Activated CD4-positive, alpha-beta memory T cell treated with anti-CD3 and anti-CD28 coated beads for 36 hours (primary cell): ENCODE data around the gene FZD1. TPM values are rescaled to one million over a fixed set of nuclear protein-coding genes. Genes with fewer than 3 reads are reported as not detected.

Experiments used
- CTCF ChIA-PET: fragments of 350-600 bp; sonication (Branson Sonifier 250); formaldehyde crosslinking; loops from one replicate; lab custom pipeline; 2021; ENCODE audit warnings: antibody characterized with exemption, inconsistent platforms; lab: Charles Lee
- POLR2A ChIA-PET: fragments of 350-600 bp; sonication (Branson Sonifier 250); formaldehyde crosslinking; loops from one replicate; lab custom pipeline; 2021; ENCODE audit warnings: antibody characterized with exemption; lab: Charles Lee
- DNase-seq: peaks from one replicate; pipeline ENCODE4 v3.0.0-alpha.2; 2020
- H3K27ac Mint-ChIP-seq: one replicate; pipeline ENCODE4 v1.8.0; 2021; ENCODE audit warnings: mixed read lengths
- H3K27me3 Mint-ChIP-seq: one replicate; pipeline ENCODE4 v1.8.0; 2021; ENCODE audit warnings: mixed read lengths
- H3K36me3 Mint-ChIP-seq: one replicate; pipeline ENCODE4 v1.8.0; 2021; ENCODE audit warnings: mixed read lengths
- H3K4me1 Mint-ChIP-seq: one replicate; pipeline ENCODE4 v1.8.0; 2021; ENCODE audit warnings: low read depth, mixed read lengths
- H3K4me3 Mint-ChIP-seq: one replicate; pipeline ENCODE4 v1.8.0; 2021; ENCODE audit warnings: mild to moderate bottlenecking, mixed read lengths
- H3K9me3 Mint-ChIP-seq: one replicate; pipeline ENCODE4 v1.8.0; 2021; ENCODE audit warnings: mixed read lengths
- intact Hi-C: fragments of 100-400 bp; cut with micrococcal nuclease; formaldehyde crosslinking; loops from one replicate; pipeline ENCODE4 v1.15.1; 2023
- total RNA-seq, 2 experiments: library from RNA; stranded (reverse); gene quantifications; one replicate each; pipeline ENCODE4 v1.2.3, GENCODE V29; 2021

FZD1 gene
- total RNA-seq, 2 experiments from 2014 or later, result 0.05 TPM; not detected in 1

GRCh38 chr7:91267171-91267955 lies 3.1 kb downstream of the FZD1 start:
- no peak overlapping the region for H3K27ac Mint-ChIP-seq
- no peaks in the 10 kb centered on the region for H3K9me3 Mint-ChIP-seq
- intact Hi-C loops, result no loop called here
- peaks cover 40% of the 10 kb centered on the region for H3K27me3 Mint-ChIP-seq
- no peak for DNase-seq
- no peaks in the 10 kb centered on the region for H3K36me3 Mint-ChIP-seq
- CTCF ChIA-PET, result no interaction called here
- no peak overlapping the region for H3K4me3 Mint-ChIP-seq
- H3K4me1 Mint-ChIP-seq, result peaks cover 1% of the 10 kb centered on the region
- POLR2A ChIA-PET, result no interaction called here

DNA sequence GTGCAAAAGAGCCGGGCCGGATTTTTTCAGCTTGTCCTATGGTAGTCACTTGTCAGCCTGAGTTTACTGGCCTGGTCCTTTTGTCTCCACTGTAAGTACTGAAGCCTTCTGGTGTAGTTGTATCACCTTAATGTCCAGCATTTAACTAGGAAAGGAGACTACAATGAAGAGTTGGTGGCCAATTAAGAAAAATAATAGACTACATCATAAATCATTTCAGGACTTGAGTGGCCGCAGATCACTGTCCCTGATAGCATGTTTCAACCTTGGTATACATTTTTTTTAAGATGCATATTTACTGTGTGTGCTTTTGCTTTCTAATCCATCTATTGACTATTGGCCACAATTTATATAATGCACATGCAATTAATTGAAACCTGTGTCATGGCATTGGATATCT lies 6.1 kb downstream of the FZD1 start:
- Mint-ChIP-seq H3K36me3 (no peaks in the 10 kb centered on the region), H3K9me3 (no peaks in the 10 kb centered on the region), H3K27me3 (peaks cover 22% of the 10 kb centered on the region), H3K4me1 (peaks cover 1% of the 10 kb centered on the region), H3K27ac (no peak overlapping the region), H3K4me3 (no peak overlapping the region)
- ChIA-PET CTCF (no interaction called here), POLR2A (no interaction called here)
- intact Hi-C loops, result no loop called here
- DNase-seq, result no peak

DNA sequence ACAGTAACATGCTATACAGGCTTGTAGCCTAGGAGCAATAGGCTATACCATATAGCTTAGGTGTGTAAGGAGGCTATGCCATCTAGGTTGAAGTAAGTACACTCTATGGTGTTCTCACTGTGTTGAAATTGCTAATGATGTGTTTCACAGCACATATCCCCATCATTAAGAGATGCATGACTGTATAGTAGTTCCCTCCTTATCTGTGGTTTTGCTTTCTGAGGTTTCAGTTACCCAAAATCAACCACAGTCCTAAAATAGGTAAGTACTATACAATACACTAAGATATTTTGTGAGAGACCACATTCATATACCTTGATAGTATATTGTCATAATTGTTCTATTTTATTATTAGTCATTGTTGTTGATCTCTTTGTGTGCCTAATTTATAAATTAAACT lies 12.7 kb downstream of the FZD1 start:
- no peaks in the 10 kb centered on the region for H3K4me1 Mint-ChIP-seq
- H3K27ac Mint-ChIP-seq, result no peak overlapping the region
- DNase-seq, result no peak
- ChIA-PET POLR2A (no interaction called here), CTCF (no interaction called here)
- intact Hi-C loops, result no loop called here
- no peaks in the 10 kb centered on the region for H3K27me3 Mint-ChIP-seq
- no peaks in the 10 kb centered on the region for H3K36me3 Mint-ChIP-seq
- no peaks in the 10 kb centered on the region for H3K9me3 Mint-ChIP-seq
- H3K4me3 Mint-ChIP-seq, result no peak overlapping the region

DNA sequence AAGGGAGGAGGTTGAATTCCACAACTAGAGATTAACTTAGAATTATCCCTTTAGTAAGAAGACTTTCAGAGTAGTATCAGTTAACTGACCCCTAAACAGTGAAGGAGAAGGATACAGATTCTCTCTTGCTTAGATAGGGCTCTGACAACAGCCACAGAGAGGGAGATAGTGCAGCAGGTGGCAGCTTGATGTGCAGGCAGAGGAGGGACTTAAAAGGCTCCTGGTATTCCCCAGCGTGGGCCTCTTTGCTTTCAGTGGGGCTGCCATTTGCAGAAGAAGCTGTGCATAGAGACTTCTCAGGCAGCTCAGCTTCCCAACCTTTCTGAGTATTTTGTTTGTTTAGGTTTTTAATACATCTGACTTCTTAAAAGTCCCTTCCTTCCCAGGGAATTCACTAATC lies 16.0 kb downstream of the FZD1 start:
- ChIA-PET CTCF (no interaction called here), POLR2A (no interaction called here)
- intact Hi-C loops, result no loop called here
- DNase-seq, result no peak
- Mint-ChIP-seq H3K4me3 (no peak overlapping the region), H3K9me3 (no peaks in the 10 kb centered on the region), H3K27me3 (no peaks in the 10 kb centered on the region), H3K4me1 (no peaks in the 10 kb centered on the region), H3K36me3 (no peaks in the 10 kb centered on the region), H3K27ac (no peak overlapping the region)

GRCh38 chr7:91280604-91281003 lies 16.4 kb downstream of the FZD1 start:
- ChIA-PET POLR2A (no interaction called here), CTCF (no interaction called here)
- Mint-ChIP-seq H3K27ac (no peak overlapping the region), H3K4me3 (no peak overlapping the region), H3K9me3 (no peaks in the 10 kb centered on the region), H3K4me1 (no peaks in the 10 kb centered on the region), H3K27me3 (no peaks in the 10 kb centered on the region), H3K36me3 (no peaks in the 10 kb centered on the region)
- intact Hi-C loops, result no loop called here
- no peak for DNase-seq

GRCh38 chr7:91285696-91286355 lies 21.6 kb downstream of the FZD1 start:
- Mint-ChIP-seq H3K9me3 (no peaks in the 10 kb centered on the region), H3K36me3 (no peaks in the 10 kb centered on the region), H3K4me3 (no peak overlapping the region), H3K27me3 (no peaks in the 10 kb centered on the region), H3K27ac (no peak overlapping the region), H3K4me1 (no peaks in the 10 kb centered on the region)
- intact Hi-C loops, result no loop called here
- DNase-seq, result no peak
- ChIA-PET CTCF (no interaction called here), POLR2A (no interaction called here)

- ChIA-PET POLR2A (no interaction called here), CTCF (no interaction called here)
- DNase-seq, result no peak
- Mint-ChIP-seq H3K36me3 (no peaks in the 10 kb centered on the region), H3K4me1 (no peaks in the 10 kb centered on the region), H3K9me3 (no peaks in the 10 kb centered on the region), H3K27ac (no peak overlapping the region), H3K27me3 (no peaks in the 10 kb centered on the region), H3K4me3 (no peak overlapping the region)
- intact Hi-C loops, result no loop called here
These were observed 22.2 kb downstream of the FZD1 start for GRCh38 chr7:91286432-91286831.

DNA sequence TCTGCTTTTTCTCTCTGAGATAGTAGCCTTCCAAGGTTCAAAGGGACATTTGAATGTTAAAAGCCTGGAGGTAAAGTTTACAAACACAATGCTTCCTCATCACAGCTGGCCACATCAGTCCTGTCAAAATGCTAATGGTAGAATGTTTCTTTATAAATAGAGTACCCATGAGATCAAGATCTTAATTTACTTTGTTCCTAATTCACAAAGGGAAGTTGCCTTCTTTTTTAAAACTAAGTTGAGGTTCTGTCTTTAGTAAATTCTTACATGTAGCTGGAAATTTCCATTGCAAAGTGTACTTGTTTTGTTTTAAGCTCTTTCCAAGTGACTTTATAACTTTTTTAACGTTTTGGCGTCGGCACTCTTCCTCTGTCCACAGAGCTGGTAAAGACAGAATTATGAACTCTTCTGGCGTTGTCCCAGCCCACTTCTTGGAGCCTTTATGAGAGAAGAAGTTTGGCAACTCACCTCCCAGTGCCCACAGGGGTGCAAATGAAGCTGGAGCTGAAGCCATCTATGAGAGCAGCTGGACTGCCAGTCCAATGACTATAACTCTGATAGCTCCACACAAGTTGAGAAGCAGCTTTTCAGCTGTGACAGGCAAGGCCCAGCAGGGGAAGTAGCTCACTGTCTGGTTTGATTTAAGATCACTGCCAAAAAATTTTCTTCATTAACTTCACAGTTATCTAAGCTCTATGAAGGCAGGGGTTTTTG lies 23.3 kb downstream of the FZD1 start:
- Mint-ChIP-seq H3K36me3 (no peaks in the 10 kb centered on the region), H3K4me1 (no peaks in the 10 kb centered on the region), H3K9me3 (no peaks in the 10 kb centered on the region), H3K27ac (no peak overlapping the region), H3K27me3 (no peaks in the 10 kb centered on the region), H3K4me3 (no peak overlapping the region)
- intact Hi-C loops, result no loop called here
- ChIA-PET POLR2A (no interaction called here), CTCF (no interaction called here)
- no peak for DNase-seq

DNA sequence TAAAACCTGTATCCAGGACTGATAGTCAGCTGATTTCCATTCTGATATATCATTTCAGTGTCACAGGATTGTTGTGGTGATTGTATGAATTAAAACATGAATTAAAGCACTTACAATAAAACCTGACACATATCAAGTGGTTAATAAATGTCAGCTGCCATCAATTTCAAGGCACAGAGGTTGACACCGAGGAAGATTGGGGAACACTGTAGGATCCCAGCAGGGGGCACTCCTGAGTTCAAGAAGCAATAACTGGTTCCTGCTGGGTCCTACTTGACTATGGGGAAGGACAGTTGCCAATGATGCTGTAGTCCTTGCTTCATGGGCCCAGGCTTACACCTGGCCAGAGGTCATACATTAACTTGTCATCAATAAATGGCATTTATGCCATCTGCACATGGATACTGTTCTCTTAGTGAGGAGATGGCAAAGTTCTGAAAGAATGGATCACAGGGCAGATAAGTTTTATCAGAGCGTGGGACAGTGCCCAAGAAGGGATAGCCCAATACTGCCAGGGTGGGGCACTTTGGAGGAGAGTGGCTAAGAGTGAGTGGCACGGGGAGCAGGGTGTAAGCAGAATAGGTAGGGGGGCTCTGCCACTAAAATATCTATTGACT lies 24.1 kb downstream of the FZD1 start:
- Mint-ChIP-seq H3K4me3 (no peak overlapping the region), H3K36me3 (no peaks in the 10 kb centered on the region), H3K9me3 (no peaks in the 10 kb centered on the region), H3K4me1 (no peaks in the 10 kb centered on the region), H3K27ac (no peak overlapping the region), H3K27me3 (no peaks in the 10 kb centered on the region)
- ChIA-PET CTCF (no interaction called here), POLR2A (no interaction called here)
- DNase-seq, result peak; percentile 16
- intact Hi-C loops, result no loop called here

- CTCF ChIA-PET, result interaction anchor here (0.7 kb wide), 1 partner anchor 466 kb away, joined by 3 read pairs; no protein-coding TSS in a partner anchor
- intact Hi-C loops, result no loop called here
- Mint-ChIP-seq H3K9me3 (no peaks in the 10 kb centered on the region), H3K4me1 (no peaks in the 10 kb centered on the region), H3K27ac (no peak overlapping the region), H3K27me3 (no peaks in the 10 kb centered on the region), H3K4me3 (no peak overlapping the region), H3K36me3 (no peaks in the 10 kb centered on the region)
- POLR2A ChIA-PET, result no interaction called here
- no peak for DNase-seq
These were observed 25.5 kb downstream of the FZD1 start for GRCh38 chr7:91289633-91290254.

GRCh38 chr7:91291302-91291701 lies 27.1 kb downstream of the FZD1 start:
- no peak overlapping the region for H3K27ac Mint-ChIP-seq
- no peaks in the 10 kb centered on the region for H3K27me3 Mint-ChIP-seq
- no peaks in the 10 kb centered on the region for H3K9me3 Mint-ChIP-seq
- no peak for DNase-seq
- intact Hi-C loops, result no loop called here
- no peaks in the 10 kb centered on the region for H3K4me1 Mint-ChIP-seq
- H3K36me3 Mint-ChIP-seq, result no peaks in the 10 kb centered on the region
- H3K4me3 Mint-ChIP-seq, result no peak overlapping the region
- ChIA-PET CTCF (no interaction called here), POLR2A (no interaction called here)

DNA sequence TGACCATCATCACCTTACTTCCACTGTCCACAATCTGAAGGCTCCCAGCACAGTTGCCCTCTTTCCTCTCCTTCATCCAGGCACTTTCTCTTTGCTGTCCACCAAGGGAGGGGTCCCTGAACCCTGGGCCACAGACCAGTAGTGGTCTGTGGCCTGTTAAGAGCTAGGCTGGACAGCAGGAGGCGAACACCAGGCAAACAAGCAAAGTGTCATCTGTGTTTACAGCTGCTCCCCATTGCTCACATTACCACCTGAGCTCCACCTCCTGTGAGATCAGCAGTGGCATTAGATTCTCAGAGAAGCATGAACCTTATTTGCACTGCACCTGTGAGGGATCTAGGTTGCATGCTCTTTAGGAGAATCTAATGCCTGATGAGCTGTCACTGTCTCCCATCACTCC lies 27.7 kb downstream of the FZD1 start:
- CTCF ChIA-PET, result no interaction called here
- no peak for DNase-seq
- no peaks in the 10 kb centered on the region for H3K27me3 Mint-ChIP-seq
- intact Hi-C loops, result no loop called here
- H3K9me3 Mint-ChIP-seq, result no peaks in the 10 kb centered on the region
- no peaks in the 10 kb centered on the region for H3K36me3 Mint-ChIP-seq
- H3K4me1 Mint-ChIP-seq, result no peaks in the 10 kb centered on the region
- H3K27ac Mint-ChIP-seq, result no peak overlapping the region
- POLR2A ChIA-PET, result no interaction called here
- H3K4me3 Mint-ChIP-seq, result no peak overlapping the region
